K562 (cell line): ENCODE results near the gene TCAP. TPM values are rescaled to one million over a fixed set of nuclear protein-coding genes. Genes with fewer than 3 reads are reported as not detected.

ENCODE experiments used
- ARID1B ChIP-seq: fragments of 450-650 bp; IDR thresholded peaks from 2 replicates; pipeline ENCODE4 v1.6.1; 2016; ENCODE audit warnings: antibody characterized with exemption, mild to moderate bottlenecking, inconsistent platforms
- CHCHD3 ChIP-seq: fragments of 250-450 bp; sonication (Bioruptor Pico); IDR thresholded peaks from 2 replicates; pipeline ENCODE4 v2.1.2; 2022; ENCODE audit warnings: mild to moderate bottlenecking
- CXXC5 ChIP-seq: fragments of 250-450 bp; sonication (Bioruptor Pico); IDR thresholded peaks from 2 replicates; pipeline ENCODE4 v1.8.0; 2022; ENCODE audit warnings: inconsistent platforms, mild to moderate bottlenecking, moderate library complexity
- MAZ ChIP-seq, 2 experiments: fragments of 450-650 bp in 1 of 2; sonication (generic) in 1 of 2; formaldehyde crosslinking; IDR thresholded peaks in 1 of 2; conservative IDR thresholded peaks in 1 of 2; 2 replicates each; pipeline versions ENCODE4 v1.4.0 to v1.5.0; 2020; ENCODE audit warnings: mild to moderate bottlenecking in 1 of 2, missing genetic modification reagents in 1 of 2
- NR2C1 ChIP-seq, 2 experiments: fragments of 450-650 bp; IDR thresholded peaks; 2 replicates each; pipeline ENCODE4 v1.6.1; 2017; ENCODE audit warnings: mild to moderate bottlenecking in 2 of 2, antibody characterized with exemption in 1 of 2, inconsistent platforms in 1 of 2, missing compliant biosample characterization in 1 of 2, missing genetic modification characterization in 1 of 2
- NR3C1 ChIP-seq: sonication (generic); formaldehyde crosslinking; IDR thresholded peaks from 2 replicates; pipeline ENCODE4 v1.8.1; 2022; ENCODE audit warnings: missing genetic modification reagents
- POU5F1 ChIP-seq: fragments of 150-350 bp; IDR thresholded peaks from 2 replicates; pipeline ENCODE4 v1.6.1; 2014; ENCODE audit warnings: borderline replicate concordance, low read length, low read depth, mild to moderate bottlenecking; ENCODE audit not compliant: partially characterized antibody
- PYGO2 ChIP-seq: fragments of 450-650 bp; IDR thresholded peaks from 2 replicates; pipeline ENCODE4 v1.6.1; 2016; ENCODE audit warnings: mild to moderate bottlenecking, missing genetic modification characterization, moderate library complexity, missing compliant biosample characterization
- RAD21 ChIP-seq, 2 experiments: fragments of 250-450 bp in 1 of 2; fragments of 450-650 bp in 1 of 2; sonication (Bioruptor Pico) in 1 of 2; formaldehyde crosslinking in 1 of 2; IDR thresholded peaks in 1 of 2; conservative IDR thresholded peaks in 1 of 2; 2 replicates each; pipeline versions ENCODE4 v1.4.0 to v1.8.0; 2020 to 2022; ENCODE audit warnings: mild to moderate bottlenecking in 2 of 2, moderate library complexity in 1 of 2
- SIX5 ChIP-seq, 2 experiments: IDR thresholded peaks; 2 replicates each; pipeline ENCODE4 v1.6.1; 2011; ENCODE audit warnings: low read length in 2 of 2, borderline replicate concordance in 1 of 2, low read depth in 1 of 2, mild to moderate bottlenecking in 1 of 2, moderate library complexity in 1 of 2; ENCODE audit not compliant: insufficient read depth in 1 of 2
- YBX1 ChIP-seq: fragments of 450-650 bp; IDR thresholded peaks from 2 replicates; pipeline ENCODE4 v1.7.1; 2016; ENCODE audit warnings: mild to moderate bottlenecking
- ZBTB17 ChIP-seq: fragments of 450-650 bp; formaldehyde crosslinking; IDR thresholded peaks from 2 replicates; pipeline ENCODE4 v1.4.0; 2020; ENCODE audit warnings: mild to moderate bottlenecking
- ZNF140 ChIP-seq: fragments of 250-450 bp; sonication (Bioruptor Pico); IDR thresholded peaks from 2 replicates; pipeline ENCODE4 v1.8.0; 2021; ENCODE audit warnings: moderate library complexity, mild to moderate bottlenecking, inconsistent platforms
- ZNF408 ChIP-seq: fragments of 250-450 bp; sonication (Bioruptor Pico); IDR thresholded peaks from 2 replicates; pipeline ENCODE4 v1.4.0; 2020; ENCODE audit warnings: low read depth, mild to moderate bottlenecking, moderate library complexity
- ZNF766 ChIP-seq: fragments of 200-800 bp; sonication (Bioruptor generic); conservative IDR thresholded peaks from 2 replicates; pipeline ENCODE4 v1.6.1; 2016; ENCODE audit warnings: missing genetic modification characterization, missing compliant biosample characterization
- polyA plus RNA-seq, 8 experiments: library from polyadenylated mRNA; depleted of rRNA in 4 of 8; stranded (reverse) in 5 of 8; unstranded in 3 of 8; fragments of >200 nt; fragmentation: Nextera tagmentation in 2 of 8; fragmentation: Illumina TruSeq in 1 of 8; extraction: Ambion mirVana in 2 of 8; extraction: Trizol in 1 of 8; gene quantifications; 2 replicates each; pipeline versions ENCODE4 v1.2.1 to v1.2.3, GENCODE V29; 2011 to 2014; ENCODE audit warnings: inconsistent platforms in 1 of 8, missing spikeins in 1 of 8
- total RNA-seq, 7 experiments: library from RNA; depleted of rRNA in 6 of 7; stranded (reverse); fragments of >200 nt in 6 of 7; fragmentation: Illumina TruSeq in 2 of 7; extraction: Trizol in 2 of 7; gene quantifications; 2 replicates each; pipeline versions ENCODE4 v1.2.1 to v1.2.3, GENCODE V29; 2011 to 2021; ENCODE audit warnings: low replicate concordance in 1 of 7
- TF ChIP-seq, protein P1 (sequence below): IDR thresholded peaks from 2 replicates; pipeline ENCODE4 v1.6.1; 2011; ENCODE audit warnings: borderline replicate concordance, low read depth, mild to moderate bottlenecking, moderate library complexity, low read length; ENCODE audit not compliant: insufficient read depth, poor library complexity, severe bottlenecking
- TF ChIP-seq, protein P2 (sequence below): fragments of 200-800 bp; sonication (Bioruptor generic); IDR thresholded peaks from 2 replicates; pipeline ENCODE4 v1.6.1; 2017; ENCODE audit warnings: missing genetic modification characterization, missing compliant biosample characterization
- TF ChIP-seq, protein P3 (sequence below): fragments of 450-650 bp; IDR thresholded peaks from 2 replicates; pipeline ENCODE4 v1.6.1; 2017; ENCODE audit warnings: antibody characterized with exemption, mild to moderate bottlenecking

Gene TCAP
- total and polyA plus RNA-seq, 9 of the 15 experiments (the other 6 are each of a cell fraction or from before 2014, with no cell fraction given): 0.33 to 1.4 (median 0.82) TPM; not detected in 2

DNA sequence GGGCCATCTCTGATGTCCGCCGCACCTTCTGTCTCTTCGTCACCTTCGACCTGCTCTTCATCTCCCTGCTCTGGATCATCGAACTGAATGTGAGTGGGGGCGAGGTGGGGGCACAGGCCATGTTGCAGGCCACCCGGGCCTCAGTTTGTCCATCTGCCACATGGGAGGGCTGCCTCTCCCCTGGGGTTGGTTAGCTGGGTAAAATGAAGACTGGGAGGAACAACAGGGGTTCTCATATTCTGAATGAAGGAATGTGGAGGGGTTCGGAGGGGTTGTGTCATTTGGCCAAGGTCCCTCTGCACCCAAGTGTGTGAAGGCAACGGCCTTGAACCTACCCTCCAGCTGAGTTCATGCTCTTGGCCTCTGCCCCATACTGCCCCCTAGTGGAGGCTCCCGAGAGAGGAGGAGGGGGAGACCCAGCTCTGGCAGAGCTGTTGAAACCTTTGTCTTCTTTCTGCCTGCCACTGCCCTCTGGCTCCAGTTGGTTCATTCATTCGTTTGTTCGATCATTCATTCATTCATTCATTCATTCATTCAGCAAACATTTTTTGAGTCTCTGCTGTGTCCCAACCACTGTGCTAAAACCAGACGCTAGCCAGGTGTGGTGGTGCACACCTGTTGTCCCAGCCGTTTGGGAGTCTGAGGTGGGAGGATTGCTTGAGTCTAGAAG lies 11.4 kb upstream of the TCAP start (continued):
- TF ChIP-seq, protein P1, sequence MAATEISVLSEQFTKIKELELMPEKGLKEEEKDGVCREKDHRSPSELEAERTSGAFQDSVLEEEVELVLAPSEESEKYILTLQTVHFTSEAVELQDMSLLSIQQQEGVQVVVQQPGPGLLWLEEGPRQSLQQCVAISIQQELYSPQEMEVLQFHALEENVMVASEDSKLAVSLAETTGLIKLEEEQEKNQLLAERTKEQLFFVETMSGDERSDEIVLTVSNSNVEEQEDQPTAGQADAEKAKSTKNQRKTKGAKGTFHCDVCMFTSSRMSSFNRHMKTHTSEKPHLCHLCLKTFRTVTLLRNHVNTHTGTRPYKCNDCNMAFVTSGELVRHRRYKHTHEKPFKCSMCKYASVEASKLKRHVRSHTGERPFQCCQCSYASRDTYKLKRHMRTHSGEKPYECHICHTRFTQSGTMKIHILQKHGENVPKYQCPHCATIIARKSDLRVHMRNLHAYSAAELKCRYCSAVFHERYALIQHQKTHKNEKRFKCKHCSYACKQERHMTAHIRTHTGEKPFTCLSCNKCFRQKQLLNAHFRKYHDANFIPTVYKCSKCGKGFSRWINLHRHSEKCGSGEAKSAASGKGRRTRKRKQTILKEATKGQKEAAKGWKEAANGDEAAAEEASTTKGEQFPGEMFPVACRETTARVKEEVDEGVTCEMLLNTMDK: peak; percentile 79
- TF ChIP-seq CXXC5 (CRISPR knock-in tag) (no peak), PYGO2 (tag) (no peak), ZNF140 (CRISPR knock-in tag) (no peak), NR3C1 (CRISPR knock-in tag) (no peak), NR2C1 (IDR thresholded peaks at IDR 0.05) (no peak), NR2C1 (tag; IDR thresholded peaks at IDR 0.05) (peak; percentile 49; the same call in 1 of the 2 replicates), MAZ (CRISPR knock-in tag; conservative IDR thresholded peaks at IDR 0.05 in 1 of 2, IDR thresholded peaks at IDR 0.05 in 1 of 2) (peak in 1 of 2 experiments; percentile 64; a peak in 2 of 4 replicates), SIX5 (IDR thresholded peaks at IDR 0.05; ENCODE audit: borderline replicate concordance in 1 of 2, insufficient read depth in 1 of 2, low read depth in 1 of 2, low read length in 2 of 2) (no peak), ZNF408 (CRISPR knock-in tag) (no peak), ARID1B (0 out of 2 replicates have a peak, but pooled peaks have one; percentile 13), YBX1 (no peak), ZNF766 (CRISPR knock-in tag) (no peak), CHCHD3 (CRISPR knock-in tag) (no peak), POU5F1 (no peak), ZBTB17 (CRISPR knock-in tag) (no peak), RAD21 (CRISPR knock-in tag; conservative IDR thresholded peaks at IDR 0.05 in 1 of 2, IDR thresholded peaks at IDR 0.05 in 1 of 2) (peak; percentile 30 to 70)
- TF ChIP-seq, protein P2, sequence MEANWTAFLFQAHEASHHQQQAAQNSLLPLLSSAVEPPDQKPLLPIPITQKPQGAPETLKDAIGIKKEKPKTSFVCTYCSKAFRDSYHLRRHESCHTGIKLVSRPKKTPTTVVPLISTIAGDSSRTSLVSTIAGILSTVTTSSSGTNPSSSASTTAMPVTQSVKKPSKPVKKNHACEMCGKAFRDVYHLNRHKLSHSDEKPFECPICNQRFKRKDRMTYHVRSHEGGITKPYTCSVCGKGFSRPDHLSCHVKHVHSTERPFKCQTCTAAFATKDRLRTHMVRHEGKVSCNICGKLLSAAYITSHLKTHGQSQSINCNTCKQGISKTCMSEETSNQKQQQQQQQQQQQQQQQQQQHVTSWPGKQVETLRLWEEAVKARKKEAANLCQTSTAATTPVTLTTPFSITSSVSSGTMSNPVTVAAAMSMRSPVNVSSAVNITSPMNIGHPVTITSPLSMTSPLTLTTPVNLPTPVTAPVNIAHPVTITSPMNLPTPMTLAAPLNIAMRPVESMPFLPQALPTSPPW: peak; percentile 66
- TF ChIP-seq, protein P3, sequence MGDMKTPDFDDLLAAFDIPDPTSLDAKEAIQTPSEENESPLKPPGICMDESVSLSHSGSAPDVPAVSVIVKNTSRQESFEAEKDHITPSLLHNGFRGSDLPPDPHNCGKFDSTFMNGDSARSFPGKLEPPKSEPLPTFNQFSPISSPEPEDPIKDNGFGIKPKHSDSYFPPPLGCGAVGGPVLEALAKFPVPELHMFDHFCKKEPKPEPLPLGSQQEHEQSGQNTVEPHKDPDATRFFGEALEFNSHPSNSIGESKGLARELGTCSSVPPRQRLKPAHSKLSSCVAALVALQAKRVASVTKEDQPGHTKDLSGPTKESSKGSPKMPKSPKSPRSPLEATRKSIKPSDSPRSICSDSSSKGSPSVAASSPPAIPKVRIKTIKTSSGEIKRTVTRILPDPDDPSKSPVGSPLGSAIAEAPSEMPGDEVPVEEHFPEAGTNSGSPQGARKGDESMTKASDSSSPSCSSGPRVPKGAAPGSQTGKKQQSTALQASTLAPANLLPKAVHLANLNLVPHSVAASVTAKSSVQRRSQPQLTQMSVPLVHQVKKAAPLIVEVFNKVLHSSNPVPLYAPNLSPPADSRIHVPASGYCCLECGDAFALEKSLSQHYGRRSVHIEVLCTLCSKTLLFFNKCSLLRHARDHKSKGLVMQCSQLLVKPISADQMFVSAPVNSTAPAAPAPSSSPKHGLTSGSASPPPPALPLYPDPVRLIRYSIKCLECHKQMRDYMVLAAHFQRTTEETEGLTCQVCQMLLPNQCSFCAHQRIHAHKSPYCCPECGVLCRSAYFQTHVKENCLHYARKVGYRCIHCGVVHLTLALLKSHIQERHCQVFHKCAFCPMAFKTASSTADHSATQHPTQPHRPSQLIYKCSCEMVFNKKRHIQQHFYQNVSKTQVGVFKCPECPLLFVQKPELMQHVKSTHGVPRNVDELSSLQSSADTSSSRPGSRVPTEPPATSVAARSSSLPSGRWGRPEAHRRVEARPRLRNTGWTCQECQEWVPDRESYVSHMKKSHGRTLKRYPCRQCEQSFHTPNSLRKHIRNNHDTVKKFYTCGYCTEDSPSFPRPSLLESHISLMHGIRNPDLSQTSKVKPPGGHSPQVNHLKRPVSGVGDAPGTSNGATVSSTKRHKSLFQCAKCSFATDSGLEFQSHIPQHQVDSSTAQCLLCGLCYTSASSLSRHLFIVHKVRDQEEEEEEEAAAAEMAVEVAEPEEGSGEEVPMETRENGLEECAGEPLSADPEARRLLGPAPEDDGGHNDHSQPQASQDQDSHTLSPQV: peak; percentile 44; the same call in 1 of the 2 replicates
